GM21825 (cell line): Measurements from ENCODE around the gene LARGE1.
"Not testable (repeated sequence)": the region's sequence is repeated elsewhere in the genome, so short reads cannot be mapped to it uniquely, and the experiment has no call there.

Experiments
- ATAC-seq: cut with Tn5 transposase; IDR thresholded peaks from one replicate; pipeline ENCODE4 v1.9.1; 2021; ENCODE audit warnings: mild to moderate bottlenecking, moderate library complexity; ENCODE audit not compliant: unreplicated experiment

LARGE1 gene

DNA sequence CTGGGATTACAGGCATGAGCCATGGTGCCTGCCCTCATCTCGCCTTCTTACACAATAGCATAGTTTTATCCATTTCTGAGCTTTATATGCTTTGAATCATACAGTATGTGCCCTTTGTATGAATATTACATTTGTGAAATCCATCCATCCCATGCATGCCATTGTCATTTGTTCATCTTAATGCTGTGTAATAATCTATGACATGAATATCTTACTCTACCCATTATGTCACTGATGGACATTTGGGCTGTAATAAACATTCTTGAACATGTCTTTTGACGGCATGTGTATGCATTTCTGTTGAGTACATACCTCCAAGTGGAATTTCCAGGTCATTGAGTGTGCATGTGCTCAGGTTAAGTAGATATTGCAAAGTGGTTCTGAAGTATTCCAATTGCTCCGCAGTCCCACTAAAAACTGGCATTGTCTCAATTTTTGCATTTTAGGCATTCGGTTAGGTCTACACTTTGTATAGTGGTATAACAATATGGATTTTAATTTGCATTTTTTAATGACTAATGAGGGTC lies 522.8 kb downstream of the LARGE1 start:
- no peak for ATAC-seq

DNA sequence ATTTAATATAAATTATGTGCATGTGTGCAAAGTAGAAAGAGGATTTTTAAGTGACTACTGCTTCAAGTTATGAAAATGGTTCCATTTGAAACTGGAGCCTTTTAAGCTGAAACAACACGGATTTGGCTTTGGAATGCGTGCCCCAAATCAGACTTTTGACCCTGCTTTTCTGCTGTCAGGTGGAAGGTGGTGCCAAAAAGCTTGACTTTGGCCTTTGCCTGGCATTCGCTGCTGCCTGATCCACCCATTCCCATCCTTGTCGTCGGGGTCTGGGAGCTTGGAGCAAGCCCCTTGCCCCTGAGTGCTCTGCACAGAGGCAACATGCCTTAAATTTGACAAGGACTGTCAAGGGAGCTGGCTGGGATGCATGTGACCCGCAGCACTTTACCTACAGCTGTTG lies 526.8 kb downstream of the LARGE1 start:
- no peak for ATAC-seq

DNA sequence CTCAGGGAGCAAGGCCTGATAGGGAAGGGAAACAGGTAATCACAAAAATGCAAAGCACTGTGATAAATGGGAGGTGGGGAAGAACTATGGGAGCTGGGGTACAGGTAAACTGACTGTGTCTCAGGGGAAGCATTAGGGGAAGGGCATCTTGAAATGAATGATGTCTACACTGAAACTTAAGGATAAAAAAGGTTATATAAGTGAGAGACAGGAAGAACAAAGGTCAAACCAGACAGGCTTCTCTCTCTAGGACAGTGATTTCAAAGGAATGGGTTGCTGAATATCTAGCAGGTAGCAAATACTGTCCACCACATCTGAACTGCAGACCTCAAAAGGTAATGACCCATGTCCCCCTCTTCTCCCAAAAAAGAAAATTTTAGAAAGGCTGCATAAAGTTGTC lies 529.0 kb downstream of the LARGE1 start:
- ATAC-seq, result no peak

DNA sequence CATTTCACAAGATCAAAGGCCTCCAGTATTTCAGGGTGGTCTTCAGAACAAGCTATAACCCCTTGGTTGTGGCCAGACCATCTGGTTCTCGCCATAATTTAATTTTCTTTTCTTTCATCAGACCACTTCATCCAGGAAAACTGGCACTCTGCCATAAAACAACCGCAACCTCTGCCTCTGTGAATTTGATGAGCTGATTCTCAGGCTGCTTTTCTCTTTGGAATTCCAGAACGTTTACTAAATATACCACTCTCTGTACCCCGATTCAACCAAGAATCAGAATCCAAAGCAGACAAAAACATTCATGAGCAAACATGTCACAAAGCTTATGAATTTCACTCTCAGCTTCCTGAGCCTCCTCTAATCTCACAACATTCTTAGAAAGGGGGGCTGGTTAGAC lies 530.3 kb downstream of the LARGE1 start:
- ATAC-seq, result no peak

DNA sequence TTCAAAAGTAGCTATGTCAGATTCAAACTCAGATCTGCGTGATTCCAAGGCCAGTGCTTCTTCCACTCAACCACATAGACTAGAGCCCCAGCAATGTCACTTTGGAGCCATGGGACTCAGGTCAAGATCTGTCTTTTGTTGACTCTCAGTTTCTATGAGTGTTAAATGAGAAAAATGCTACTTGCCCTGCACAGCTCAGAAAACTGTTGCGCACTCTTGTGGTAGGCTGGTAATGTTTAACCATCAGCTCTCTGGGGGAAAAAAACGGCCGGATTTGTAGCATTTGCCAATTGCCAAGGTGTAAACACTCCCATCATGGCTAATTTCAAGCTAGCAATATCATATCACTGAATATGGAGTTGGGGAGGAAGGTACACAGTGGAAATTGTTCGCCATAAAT lies 534.0 kb downstream of the LARGE1 start:
- no peak for ATAC-seq

DNA sequence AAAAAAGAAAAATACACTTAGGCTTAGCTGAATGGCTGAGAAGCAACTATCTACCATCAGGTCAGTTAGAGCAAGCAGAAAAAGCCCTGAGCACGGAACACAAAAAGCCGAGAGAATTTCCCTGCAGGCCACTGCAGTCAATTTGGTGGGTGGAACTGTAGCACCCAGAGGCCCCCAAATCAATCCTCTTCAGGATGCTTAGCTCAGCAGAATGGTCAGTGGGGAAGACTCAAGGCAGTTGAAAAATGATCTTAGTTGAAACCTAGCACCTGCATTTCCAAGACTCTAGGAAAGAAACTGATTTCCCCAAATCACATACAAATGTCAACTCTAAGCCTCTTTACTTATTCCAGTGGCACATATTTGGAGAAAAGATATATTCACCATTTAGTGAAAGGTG lies 534.7 kb downstream of the LARGE1 start:
- no peak for ATAC-seq

DNA sequence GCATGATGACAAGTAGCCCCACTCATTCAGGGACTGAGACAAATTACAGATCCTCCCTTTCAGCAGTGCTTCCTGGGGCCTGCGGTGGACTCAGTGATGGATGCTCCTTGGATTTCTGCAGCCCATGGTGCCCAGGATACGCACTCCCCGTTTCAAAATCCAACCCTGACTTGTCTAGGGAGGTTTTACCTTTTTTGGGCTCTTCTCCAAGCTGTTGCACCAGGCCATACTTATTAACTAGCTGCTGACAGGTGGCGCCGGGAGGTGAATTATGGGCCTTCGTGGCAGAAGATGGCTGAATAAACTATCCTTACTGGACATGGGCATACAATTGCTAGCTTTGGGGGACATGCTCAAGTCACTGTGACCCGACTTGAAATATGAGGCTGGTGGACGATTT lies 537.8 kb downstream of the LARGE1 start:
- no peak for ATAC-seq

DNA sequence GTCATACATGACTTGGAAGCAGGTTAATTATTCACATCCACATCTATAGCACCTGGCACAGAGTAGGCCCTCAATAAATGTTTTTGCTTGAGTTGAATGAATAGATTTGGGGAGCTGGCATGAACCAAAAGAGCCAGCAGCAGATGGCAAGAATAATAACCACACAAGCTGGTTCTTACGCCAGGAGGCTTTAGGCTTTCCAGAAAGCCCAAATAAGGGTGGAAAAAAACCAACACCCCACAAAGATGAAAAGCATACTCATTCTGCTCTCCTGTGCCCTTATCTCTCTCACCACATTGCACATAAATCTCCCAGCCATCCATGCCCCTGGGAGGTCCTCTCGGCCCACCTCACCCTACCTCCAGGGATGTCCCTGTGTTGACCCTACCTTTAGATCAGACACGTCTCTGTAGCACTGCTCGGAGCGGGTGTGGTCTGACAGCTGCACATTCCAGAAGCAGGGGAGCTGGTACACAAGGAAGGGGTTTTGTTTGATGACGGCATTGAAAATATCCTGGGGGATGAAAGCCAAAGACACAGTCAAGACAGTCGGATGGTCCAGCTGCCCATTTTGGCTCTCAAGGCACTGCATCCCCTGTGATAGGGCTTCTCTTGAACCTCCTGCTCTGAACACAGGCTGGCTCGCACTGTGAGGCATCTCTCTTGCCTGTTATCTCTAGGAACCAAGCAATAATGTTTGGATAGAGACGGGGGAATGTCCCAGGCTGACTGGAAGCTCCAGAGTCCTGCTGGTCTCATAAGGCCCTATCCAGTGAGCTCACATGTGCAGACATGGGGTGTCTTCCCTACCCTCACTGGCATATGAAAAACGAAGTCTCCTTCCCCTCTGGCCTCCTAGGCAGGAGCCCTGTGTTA lies 538.5 kb downstream of the LARGE1 start:
- no peak for ATAC-seq

DNA sequence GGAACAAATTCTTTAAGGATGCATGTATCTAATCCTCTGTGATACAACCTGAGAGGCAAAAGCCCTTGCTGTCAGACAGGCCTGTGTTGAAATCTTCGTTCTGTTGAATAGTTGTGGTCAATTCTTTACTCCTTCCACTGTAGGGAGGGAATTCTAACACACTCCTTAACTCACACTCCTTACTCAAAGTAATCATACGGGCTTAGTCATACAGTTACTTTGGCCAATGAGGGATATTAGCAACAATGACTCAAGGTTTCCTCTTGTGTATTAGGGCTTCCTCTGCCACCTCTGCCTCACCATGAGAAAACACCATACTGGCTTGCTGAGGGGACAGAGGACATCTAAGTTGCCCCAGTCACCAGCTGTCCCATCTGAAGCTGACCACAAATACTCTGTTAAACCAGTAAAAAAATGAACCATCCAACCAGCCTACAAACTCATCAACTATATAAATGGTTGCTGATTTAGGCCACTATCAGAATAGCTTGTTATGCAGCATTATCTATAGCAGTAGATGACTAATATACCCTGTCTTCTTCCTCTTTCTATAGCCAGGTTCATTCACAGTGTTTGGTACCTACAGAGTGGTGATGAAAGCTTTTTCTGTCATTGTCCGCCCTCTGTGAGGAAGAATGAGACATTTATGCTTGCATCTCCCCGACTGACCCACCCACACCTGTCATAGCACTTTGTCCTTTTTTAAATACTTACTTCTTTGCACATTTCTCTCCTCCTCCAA lies 539.3 kb downstream of the LARGE1 start:
- ATAC-seq, result no peak

DNA sequence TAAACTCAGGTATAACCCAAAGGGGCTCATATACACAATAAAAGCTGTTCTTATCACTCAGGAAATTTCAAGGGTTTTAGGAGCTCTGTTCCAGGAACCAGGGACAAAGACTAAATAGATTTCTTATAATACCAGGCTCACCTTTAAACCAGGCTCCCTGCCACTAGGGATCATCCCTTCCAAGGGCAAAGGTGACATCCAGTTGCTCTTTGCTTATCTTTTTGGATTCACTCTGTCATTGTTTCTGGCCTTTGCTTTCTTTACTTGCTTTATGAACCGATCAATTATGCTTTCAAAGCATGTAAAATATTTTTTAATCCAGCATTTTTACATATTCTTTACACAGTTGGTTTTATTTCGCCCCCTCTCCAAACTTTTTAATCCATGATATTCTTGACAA lies 540.4 kb downstream of the LARGE1 start:
- no peak for ATAC-seq

DNA sequence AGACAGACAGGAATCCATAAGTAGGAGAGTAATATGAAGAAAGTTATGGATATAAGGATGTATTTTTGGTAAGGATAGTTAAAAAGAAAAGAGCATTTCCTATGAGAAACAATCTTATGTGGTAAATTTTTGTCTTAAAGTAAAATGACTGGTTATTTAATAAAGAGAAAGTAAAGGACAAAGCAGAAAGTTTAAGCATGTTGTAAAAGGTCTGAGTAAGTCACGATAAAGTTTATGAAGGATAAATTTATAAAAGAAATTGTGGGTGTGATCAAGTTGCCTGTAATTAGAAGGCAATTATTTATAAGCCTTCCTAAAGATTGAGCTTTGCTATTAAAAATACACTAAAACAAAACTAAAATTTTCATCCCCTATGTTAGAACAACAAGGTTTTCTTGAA lies 547.4 kb downstream of the LARGE1 start:
- no peak for ATAC-seq

DNA sequence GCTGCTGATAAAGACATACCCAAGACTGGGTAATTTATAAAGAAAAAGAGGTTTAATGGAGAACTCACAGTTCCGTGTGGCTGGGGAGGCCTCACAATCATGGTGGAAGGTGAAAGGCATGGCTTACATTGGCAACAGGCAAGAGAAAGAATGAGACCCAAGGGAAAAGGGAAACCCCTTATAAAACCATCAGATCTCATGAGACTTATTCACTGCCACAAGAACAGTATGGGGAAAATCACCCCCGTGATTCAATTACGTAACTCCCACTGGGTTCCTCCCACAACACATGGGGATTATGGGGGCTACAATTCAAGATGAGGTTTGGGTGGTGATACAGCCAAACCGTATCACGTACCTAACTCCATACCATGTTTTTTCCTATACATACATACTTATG lies 557.0 kb downstream of the LARGE1 start:
- not testable (repeated sequence) for ATAC-seq

DNA sequence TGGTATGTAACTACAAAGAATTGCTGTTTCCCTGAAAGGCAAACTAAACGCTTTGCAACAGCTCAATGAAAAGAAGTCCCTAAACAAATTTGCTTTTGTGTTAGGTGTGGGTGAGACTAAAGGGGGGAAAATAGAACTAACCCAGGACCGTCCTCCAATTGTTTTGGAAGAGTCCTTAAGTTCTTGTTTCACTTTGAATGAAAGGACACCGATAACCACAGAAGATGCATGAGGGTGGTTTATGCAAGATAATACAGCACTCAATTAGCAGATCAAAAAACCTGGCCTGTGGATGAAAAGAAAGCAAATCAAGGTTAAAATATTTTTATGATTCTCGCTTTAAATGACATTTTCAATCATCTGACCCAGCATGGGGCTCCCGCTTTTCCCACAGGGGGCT lies 557.6 kb downstream of the LARGE1 start:
- ATAC-seq, result no peak

DNA sequence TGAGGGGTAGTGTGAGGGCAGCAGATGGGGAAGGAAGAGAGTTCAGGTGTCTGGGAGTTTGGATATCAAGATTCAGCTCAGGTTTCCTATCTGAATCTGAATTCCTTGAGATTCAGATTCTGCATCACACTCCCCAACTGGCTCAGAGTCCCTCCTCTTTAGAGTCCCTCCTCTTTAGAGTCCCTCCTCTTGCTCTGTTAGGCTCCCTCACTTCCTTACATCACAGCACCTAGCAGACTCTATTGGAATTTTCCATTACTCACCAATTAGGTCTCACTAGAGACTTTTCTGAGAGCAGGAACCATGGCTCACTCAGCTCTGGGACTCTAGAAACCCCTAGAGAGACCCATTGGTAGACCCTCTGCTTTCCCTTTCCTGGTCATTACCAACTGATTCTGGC lies 558.7 kb downstream of the LARGE1 start:
- no peak for ATAC-seq

DNA sequence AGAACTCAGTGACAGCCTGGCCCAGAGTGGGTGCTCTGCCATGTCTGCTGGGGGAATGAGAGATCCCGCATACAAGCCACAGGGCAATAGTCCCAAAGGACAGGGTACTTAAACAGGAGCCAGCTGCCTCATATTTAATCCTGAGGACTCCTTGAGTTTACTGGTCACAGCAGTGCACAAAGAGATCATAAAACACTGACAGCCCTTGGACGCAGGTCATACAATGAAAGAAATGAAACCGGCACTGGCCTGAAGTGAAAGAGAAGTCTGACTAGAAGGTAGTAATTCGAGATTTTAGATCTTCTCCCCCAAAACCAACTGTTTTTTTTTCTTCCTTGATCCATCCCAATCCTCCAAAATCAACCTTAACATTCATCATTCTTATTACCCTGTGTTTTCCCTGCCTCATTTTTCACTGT lies 562.3 kb downstream of the LARGE1 start:
- ATAC-seq, result no peak

DNA sequence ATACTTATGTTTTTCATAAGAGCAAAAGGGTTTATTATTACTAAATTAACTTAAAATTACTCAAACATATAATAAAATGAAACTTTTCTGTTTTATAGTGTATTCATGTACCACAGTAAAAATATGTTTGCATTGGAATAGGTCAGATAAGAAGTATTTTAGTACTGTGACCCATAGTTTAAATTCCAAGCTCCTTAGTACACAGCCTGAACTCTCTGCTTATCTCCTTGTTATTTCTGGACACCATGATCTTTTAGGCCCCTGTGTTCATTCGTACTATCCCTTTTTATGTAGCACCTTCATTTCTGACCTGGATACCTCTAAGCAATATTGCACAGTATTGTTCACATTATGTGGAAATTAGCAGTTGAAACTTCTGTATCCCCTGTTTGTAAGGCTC lies 565.3 kb downstream of the LARGE1 start:
- ATAC-seq, result no peak

DNA sequence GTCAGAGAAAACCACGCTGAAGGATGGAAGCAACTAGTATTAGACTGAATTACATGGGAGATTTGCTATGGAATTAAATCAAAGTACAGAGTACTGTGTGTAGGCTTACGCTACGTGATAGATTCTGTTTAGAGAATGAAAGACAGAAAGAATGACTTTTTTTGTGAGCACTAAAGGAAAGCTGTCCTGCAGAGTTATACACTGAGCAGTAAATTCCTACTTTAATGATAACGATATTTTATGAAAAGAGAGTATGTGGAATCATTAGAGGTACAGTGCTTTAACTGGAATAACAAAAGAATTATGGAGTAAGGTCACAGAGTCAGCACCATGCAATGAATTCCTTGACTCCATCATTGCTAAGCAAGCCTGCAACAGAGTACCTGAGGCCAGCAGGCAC lies 566.8 kb downstream of the LARGE1 start:
- ATAC-seq, result no peak

DNA sequence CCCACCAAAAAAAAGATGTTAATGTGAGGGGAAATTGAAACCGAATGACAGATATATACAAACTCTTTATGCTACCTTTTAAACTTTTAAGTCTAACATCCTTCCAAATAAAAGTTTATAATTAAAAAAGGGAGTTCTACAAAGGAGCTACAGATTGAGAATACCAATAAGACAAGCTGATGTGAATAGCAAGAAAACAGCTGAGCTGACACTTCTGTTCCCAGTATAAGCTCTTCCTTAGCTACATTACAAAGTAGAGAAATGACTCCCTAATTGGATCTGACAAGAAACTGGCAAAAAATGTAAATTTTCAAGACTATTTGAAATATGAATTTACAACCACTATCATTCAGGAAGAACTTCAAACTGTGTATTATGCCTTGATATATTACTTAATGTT lies 567.5 kb downstream of the LARGE1 start:
- no peak for ATAC-seq

DNA sequence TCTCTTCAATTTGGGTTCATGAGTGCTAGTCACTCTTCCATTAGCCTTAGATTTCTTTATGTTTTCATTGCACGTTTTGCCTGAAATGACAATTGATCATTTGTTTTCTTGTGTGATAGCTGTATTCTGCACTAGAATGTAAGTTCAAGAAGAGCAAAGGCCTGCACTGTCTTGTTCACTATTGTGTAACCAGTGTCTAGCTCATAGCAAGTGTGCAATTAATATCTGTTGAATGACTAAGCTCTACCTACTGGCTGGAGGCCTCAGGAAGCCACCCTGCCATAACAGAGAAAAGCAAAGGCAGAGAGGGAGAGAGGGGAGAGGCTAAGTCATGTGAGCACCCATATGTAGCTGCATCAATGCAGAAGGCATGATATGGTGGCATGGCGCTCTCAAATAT lies 569.3 kb downstream of the LARGE1 start:
- no peak for ATAC-seq

DNA sequence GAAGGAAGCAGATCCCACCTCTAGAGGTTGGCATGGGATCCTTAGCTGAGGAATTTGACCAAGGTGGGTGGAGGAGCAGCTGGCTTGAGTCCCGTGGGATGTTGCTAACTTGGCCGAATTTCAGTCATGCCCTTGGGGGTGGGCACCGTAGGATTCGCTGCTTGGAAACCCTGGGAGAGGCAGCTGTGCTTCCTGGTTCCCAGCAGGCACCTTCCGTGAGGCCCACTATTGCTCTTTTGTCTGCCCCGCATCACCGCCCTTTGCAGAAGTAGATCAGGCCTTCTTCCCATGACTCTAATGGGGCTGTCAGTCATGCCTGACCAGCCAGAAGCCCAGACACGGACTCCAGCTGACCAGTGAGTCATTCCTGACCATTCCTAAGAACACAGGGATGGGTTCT lies 569.8 kb downstream of the LARGE1 start:
- ATAC-seq, result no peak

DNA sequence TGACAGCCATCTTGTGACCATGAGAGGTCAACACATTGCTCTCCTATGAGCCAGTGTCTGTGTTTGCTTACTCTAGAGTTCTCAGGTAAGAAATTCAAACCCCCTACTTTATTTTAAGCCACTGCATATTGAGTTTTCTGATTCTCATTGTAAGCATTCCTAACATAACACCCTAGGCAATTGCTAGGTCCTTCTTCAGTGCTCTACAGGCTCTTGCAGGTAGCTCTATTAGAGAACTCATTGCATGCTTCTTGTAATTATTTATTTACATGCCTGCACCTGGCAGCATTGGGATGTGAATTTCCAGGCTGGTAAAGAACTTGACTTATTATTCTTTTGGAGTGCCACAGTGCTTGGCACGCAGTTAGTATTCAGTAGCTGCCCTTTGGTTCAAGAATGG lies 573.3 kb downstream of the LARGE1 start:
- ATAC-seq, result no peak

DNA sequence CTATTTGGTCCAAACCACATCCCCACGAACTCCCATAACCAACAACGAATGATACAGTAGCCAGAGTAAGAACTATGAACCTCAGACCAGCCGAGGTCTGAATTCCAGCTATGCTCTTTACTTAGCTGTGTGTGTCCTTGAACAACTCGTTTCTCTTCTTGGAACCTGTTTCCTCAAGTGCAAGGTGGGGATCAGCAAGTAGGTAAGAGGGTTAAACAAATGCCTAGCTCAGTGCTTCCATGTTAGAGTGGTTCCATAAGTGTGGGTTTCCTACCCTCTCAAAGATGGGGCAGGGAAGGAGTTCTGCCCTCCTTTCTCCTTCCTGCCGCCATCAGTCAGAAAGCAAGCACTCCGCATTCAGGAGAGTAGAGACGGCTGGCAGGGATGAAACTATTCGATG lies 578.7 kb downstream of the LARGE1 start:
- no peak for ATAC-seq
